Stimulated activated CD8-positive, alpha-beta memory T cell treated with anti-CD3 and anti-CD28 coated beads, Interleukin-15, amount 100 ng/mL, for 4 hours (primary cell): ENCODE results near the gene UGGT1.
A peak's percentile ranks its signal among the peaks of the same experiment; 100 is the strongest.

ENCODE experiments used
- DNase-seq, 2 donors: peaks; one replicate each; pipeline ENCODE4 v3.0.0-alpha.2; 2020; ENCODE audit warnings: low read depth in 2 of 2

The UGGT1 gene

DNA sequence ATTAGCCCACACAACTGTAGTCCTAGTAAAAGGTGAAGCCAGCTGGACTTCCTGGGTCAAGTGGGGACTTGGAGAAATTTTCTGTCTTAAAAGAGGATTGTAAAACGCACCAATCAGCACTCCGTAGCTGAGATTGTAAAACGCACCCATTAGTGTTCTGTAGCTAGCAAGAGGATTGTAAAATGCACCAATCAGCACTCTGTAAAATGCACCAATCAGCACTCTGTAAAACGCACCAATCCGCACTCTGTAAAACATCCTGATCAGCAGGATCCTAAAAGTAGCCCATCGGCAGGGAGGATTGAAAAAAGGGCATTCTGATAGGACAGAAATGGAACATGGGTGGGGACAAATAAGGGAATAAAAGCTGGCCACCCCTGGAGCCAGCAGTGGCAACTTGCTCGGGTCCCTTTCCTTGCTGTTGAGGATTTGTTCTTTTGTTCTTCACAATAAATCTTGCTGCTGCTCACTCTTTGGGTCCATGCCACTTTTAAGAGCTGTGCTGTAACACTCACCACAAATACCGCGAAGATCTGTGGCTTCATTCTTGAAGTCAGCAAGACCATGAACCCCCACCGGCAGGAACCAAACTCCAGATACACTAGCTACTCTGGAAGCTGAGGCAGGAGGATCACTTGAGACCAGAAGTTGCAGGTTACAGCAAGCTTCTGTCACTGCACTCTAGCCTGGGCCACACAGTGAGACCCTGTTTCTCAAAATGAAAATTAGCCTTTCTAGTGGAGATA lies 125.1 kb downstream of the UGGT1 start:
- DNase-seq, result no peak

DNA sequence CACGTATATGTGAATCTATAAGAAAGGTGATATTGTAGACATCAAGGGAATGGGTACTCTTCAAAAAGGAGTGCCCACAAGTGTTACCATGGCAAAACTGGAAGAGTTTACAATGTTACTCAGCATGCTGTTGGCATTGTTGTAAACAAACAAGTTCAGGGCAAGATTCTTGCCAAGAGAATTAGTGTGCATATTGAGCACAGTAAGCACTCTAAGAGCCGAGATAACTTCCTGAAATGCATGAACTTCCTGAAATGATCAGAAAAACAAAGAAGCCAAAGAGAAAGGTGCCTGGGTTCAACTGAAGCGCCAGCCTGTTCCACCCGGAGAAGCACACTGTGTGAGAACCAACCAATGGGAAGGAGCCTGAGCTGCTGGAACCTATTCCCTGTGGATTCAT lies 126.7 kb downstream of the UGGT1 start:
- no peak for DNase-seq

DNA sequence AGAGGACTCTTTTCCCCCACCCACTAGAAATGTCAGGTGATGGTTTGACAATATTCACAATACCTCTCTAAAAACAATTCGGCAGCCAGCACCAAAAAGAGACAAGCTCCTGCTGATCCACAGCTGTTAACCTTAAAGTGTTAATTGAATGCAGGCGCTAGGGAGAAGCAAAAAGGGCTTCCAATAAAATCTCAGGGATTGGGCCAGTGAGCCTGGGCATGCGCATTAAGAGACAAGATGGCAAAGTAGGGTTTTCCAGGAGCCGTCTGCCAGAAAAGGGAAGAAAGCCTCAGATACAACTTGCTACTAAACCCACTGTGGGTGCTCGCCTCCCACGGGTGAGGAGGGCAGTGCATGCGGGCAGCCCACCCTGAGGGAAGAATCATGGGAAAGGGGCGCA lies 128.9 kb downstream of the UGGT1 start:
- DNase-seq, result no peak

DNA sequence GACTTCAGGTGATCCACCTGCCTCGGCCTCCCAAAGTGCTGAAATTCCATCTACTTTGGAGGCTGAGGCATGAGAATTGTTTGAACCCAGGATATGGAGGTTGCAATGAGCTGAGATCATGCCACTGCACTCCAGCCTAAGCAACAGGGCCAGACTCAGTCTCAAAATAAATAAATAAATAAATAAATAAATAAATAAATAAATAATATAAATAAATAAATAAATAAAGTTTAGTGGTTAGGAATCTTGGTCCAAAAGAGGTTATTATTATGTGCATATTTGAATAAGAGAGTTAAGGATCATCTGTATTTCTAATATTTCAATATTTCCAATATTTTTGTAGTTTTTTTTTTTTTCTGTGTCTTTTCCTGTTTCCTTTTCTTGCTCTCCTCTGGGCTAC lies 136.9 kb downstream of the UGGT1 start:
- no peak for DNase-seq

DNA sequence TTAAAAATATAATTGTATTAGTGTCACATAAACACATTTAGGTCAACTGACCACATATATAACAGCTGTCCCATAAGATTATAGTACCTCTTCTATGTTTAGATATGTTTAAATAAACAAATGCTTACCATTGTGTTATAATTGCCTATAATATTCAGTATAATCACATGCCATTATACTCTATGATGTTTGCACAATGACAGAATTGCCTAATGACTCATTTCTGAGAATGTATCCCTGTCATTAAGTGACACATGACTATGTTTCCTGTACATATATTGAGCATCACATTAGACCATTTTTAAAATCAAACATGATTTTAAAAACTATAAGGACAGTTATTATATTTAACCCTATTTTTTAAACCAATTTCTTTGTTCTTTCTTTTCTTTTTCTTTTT lies 137.9 kb downstream of the UGGT1 start:
- DNase-seq, result no peak

DNA sequence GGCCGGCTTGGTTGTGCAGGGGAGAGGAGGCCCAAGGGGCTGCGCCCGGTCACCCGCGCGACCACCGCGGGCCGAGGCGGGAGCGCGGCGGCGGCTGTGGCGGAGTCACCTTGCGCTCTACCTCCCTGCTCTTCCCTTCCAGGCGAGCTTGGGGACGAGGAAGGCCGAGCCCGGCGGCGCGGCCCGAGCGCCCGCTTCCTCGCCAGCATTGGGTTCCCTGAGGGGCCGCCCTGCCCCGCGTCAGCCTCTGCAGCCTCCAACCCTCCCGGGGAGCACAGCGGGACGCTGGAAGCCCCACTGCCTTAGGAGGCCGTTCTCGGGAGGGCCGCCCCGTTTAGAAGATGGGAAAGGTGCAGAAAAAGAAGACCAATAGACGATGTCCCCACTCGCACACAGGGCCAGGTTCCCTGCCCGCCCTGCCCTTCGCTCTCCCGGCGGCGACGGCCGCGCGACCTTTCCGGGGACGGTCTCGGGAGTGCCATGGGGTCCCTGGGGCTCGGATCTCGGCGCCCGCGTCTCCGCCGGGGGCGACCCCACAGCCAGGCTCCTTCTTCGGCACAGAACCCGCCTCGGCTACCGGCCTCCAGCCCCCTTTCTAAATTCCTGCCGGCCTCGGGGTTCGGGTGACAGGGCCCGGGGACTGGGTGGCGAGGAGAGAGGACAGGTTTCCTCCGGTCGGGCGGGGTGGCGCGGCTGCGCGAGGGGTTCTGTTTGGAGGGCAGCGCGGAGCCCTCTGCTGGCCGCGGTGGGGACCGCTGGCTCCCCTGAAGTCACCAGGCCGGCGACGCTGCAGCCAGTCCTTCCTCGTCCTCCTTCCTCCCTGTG lies 142.2 kb downstream of the UGGT1 start:
- peak; percentile 64 to 66 for DNase-seq

DNA sequence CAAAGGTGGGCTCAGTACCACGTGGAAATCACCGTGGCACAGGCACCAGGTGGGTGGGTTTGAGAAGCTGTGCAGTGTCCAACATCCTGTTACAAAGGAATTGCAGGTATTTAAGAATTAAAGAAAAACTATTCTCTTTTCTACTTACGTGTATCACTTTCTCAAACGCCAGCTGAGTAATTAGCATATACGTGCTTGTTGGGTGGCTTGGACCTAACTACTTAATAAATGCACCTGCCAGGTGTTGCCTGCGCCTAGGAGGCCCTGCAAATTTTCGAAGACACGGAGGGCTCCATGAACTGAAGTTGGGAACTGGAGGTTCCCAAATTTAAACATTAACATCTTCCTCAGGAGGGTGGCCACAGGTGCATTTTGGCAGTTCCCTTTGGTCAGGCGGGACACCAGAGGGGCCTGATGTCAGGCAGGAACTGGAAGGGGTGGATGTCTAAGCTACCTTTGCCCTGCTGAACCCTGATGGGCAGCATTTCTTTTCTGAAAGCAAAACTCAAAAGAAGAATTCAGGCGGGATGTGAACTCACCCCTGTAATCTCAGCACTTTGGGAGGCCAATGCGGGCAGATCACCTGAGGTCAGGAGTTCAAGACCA lies 142.9 kb downstream of the UGGT1 start:
- DNase-seq, result no peak

DNA sequence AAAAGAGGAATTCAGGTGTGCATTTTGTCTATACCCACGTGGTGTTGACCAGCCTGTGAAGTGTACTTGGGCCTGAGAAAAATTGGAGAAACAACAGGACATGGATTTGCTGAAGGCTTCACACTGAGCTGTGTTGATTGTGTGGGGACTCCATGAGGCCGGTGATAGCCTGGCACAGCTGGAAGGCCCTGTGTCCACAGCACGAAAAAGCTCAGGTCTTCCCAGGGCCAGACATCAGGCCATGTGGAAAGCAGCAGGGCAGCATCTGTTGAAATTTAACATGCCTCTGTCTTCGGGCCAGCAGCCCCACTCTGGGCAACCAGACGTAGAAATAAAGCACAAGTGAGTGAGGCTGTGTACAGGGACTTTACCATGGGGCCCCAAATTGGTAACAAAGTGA lies 143.6 kb downstream of the UGGT1 start:
- no peak for DNase-seq

DNA sequence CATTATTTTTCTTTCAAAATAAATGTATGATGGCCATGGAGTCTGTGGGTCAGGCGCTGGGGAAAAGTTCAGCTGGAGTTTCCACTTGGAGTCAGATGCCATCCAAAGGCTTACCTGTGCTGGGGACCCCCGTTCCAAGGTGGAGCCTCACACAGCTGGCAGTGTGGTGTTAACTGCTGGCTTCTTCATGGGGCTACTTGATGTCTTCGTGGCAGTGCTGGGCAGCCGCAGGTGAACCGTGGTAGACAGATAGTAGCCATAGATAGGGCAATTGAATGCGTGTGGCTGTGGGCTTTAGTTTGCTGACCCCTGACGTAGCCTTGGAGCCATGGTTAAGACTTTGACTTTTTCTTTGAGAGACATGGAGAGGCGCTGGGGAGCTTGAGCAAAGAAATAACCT lies 144.6 kb downstream of the UGGT1 start:
- no peak for DNase-seq

DNA sequence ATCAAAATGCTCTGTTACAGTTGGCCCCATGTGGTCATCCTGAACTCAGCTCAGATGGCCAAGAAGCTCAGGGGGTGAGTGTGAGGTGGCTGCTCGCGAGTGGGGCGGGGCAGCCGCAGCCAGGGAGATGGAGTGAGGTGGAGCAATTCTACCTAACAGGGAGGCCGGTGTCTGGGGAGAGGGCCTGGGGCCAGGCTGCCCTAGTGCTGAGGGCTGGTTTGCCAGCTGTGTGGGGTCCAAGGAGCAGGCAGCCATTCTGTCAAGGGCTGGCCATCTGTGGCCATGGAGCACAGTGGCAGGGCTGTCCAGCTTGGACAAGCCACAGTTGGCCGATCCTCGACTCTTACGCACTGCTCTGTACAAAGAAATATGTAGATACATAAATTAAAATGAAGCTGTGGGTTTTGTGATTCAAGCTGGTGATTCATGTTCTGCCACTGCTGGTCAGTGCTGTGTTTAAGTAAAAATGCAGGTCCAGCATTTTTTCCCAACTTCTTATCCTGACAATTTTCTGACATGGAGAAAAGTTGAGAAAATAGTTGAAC lies 145.6 kb downstream of the UGGT1 start:
- no peak for DNase-seq

DNA sequence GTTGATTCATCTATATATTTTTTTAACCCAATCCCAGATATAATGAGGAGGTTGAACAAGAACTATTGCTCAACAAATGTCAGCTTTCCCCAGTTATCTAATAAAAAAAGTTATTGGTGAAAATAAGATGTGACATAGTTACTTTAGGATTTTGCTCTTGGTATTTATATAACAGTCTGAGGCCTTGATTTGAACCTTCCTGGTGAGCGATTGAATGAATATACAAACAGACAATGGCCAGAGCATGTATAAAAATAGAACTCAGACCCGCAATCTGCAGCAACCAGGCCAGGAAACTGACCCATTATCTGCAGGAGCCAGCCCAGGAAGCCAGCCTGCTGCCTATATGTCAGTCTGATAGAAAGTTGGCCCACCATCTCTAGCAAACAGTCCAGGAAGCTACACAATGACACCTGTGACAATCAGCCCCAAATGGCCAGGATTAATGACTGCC lies 146.1 kb downstream of the UGGT1 start:
- DNase-seq, result no peak

DNA sequence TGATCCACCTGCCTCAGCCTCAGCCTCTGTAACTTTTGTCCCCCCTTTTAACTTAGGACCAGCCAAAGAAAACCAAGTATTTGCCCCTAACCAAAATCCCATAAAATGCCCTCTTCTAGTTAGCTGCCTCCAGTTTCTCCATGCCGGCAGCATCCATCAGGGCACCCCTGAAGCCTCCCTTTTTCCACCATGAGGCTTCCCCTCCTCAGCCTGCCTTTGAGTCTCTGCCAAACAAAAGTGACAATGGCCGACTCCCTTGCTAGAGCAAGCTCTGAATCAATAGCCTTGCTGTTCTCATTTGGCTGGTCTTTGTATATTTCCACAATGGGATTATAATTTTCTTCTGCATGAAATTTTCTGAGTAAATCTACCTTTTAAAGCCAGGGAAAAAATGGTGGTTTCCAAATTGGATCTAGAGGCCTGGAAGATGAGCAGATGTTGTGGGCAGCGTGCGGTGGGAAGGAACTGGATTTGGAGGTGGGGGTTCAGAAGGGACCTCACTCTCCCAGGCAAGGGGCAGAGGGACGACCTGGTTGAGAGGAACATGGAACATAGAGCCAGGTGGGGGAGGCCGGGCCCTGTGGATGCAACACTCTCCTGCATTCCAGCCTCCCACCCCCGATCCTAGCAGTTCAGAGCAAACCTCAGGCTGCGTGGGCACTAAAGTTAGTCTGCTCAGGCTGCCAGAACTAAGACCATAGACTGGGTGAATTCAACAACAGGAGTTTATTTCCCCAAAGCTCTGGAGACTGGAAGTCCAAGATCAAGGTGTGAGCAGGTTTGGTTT lies 147.1 kb downstream of the UGGT1 start:
- DNase-seq, result no peak

DNA sequence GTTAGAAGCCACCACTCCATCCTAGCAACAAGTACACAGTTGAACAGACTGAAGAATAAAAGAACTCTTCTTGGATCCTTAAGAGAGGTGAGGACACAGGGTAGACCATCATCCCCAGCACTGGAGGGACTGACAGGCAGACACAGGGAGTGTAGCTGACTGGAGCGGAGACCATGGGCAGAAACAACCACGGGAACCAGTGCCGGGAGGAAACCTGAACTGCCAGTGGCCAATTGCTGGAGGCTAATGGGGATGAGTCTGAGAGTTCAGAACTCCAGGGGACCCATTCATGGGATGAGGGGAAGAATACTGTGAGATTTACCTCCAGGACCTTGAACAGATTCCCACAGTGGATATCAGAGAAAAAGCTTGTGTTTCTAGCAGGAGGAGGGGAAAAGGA lies 150.9 kb downstream of the UGGT1 start:
- DNase-seq, result no peak
